HG03139 (cell line): ENCODE measurements around the gene SLC35B4.

Experiments used
- ATAC-seq: cut with Tn5 transposase; IDR thresholded peaks from one replicate; pipeline ENCODE4 v1.9.1; 2021; ENCODE audit not compliant: unreplicated experiment

SLC35B4 gene

GRCh38 chr7:134316539-134317344, at the start of gene SLC35B4:
Gene SLC35B4, minus strand, starts transcription at chr7:134316930. Its CDS starts 179 bp downstream, at chr7:134316751.
- ATAC-seq, result peak; percentile 98

DNA sequence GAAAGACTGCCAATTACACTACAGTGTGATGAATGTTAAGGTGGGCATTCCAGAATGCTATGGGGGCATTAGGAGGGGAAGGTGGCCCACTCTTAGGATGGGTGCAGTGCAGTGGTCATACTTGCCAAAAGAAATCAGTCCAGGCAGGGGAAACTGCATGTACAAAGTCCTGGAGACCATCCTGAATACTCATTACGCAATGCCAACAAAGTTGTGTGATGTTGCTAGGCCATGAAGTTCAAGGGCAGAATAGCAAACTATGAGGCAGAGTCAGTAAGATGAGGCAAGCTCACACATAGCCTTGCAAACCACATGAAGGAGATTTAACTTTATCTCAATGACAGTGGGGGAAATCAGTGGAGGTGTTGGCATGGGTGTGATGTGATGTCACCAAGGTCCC, 49.8 kb upstream of the SLC35B4 start:
- no peak for ATAC-seq

- no peak for ATAC-seq
Measured at GRCh38 chr7:134365341-134366054, 48.8 kb upstream of the SLC35B4 start.

DNA sequence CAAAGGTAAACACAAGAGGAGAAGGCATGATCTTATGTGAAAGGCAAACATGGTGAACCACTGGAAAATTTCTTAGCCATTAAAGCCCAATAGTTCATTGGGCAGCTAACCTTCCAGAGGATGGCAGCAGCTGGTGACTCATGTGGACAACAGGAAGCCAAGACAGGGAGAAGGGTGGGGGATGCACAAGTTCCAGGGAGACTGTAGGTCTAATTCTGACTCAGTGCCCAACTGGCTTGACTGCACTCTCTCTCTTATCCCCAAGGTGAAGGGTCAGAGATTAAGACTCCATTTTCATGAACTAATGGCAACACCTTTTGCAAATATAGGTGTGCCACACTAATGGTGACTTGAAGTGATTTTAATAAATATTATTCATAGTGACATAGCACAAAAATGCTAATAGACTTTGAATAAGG, 47.9 kb upstream of the SLC35B4 start:
- ATAC-seq, result no peak

- ATAC-seq, result no peak
Measured at GRCh38 chr7:134362587-134363483, 46.1 kb upstream of the SLC35B4 start.

DNA sequence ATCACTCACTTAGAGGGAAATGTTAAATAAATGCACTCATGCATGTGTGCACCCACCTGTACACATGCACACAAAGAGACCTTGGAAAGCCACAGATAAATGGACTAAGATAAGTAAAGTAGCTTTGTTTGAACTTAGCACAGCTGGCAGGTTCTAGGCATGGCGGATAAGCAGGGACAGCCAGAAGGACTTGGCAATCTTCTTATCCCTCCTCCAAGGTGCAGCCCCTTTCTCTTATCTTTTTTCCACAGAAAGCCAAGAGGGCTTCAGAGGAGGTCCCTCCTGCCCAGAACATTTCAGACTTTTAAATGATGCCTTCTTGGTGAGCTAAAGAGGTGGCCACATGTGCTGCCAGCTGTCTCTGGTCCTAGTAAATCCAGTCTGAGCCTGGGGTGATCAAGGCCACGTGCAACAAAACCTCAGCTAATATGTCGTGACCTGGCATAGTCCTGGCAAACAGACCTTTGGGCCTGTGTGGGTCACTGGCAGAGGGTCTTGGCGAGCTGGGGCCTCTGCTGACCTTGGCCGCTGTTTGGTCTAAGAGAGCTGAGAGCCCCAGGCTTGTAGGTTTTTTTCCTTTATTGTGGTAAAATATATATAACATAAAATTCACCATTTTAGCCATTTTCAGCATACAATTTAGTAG, 43.2 kb upstream of the SLC35B4 start:
- no peak for ATAC-seq

GRCh38 chr7:134357486-134357885, 40.8 kb upstream of the SLC35B4 start:
- no peak for ATAC-seq

- ATAC-seq, result no peak
Measured at GRCh38 chr7:134356421-134356936, 39.7 kb upstream of the SLC35B4 start.

DNA sequence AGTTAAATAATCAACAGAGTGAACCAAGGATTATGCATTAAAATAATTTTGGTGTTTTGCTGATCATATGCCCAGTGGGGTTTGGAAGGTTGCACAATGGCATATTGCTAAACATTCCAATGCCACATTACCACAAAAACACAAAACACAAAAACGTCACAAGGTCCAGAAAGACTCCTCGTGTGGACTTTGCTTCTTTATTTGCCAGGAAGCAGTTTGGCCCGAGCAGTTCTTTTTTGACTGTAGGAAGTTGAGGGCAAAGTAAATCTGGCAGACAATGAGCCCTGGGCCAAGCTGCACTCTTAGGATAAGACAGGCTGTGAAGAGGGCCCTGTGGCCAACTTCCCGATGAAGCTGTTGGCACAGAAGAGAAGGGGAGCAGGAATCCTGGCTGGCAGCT, 39.2 kb upstream of the SLC35B4 start:
- ATAC-seq, result no peak

DNA sequence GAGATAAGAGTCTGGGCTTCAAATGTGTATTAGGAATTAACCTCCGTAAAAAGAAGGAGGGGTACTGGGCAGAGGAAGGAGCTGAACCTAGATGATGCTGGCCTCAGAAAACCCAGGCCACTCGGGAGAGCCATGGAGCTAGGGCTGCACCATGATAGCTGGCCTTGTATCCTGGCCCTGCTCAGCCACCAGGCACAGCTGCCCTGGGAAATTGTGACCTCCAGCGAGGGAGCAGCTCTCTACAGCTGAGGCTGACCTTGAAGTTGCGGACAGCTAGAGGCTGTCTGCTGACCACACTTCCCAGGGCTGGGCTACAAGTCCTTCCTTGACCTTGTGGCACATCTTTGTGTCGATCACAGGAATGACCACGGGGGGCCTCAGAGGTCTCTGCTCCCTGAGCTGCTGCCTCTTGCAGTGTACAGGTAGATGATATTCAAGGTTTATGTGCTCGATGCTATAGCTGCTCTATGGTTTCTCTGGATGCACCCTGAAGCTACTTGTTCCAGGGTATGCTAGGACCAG, 38.3 kb upstream of the SLC35B4 start:
- no peak for ATAC-seq

GRCh38 chr7:134353411-134353810, 36.7 kb upstream of the SLC35B4 start:
- ATAC-seq, result no peak

DNA sequence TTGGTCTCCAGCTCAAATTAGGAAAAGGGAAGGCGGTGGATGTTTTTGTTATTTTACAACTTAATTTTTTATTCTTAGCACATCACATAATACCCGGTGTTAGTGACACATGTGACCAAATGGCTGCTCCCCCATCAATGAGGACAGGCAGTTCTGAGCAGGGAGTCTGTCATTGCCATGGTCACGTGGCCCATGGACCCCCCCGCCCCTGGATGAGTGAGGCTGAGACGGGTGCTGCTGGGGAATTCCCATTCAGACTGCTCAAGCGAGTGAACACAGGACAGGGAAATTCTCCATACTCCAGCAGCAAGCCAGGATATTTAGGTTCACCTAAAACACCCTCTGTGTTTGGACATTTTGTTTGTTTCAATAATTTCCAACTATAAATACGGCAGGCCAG, 34.7 kb upstream of the SLC35B4 start:
- no peak for ATAC-seq

- no peak for ATAC-seq
Measured at GRCh38 chr7:134350709-134351108, 34.0 kb upstream of the SLC35B4 start.

GRCh38 chr7:134347567-134347966, 30.8 kb upstream of the SLC35B4 start:
- ATAC-seq, result no peak

- ATAC-seq, result no peak
Measured at GRCh38 chr7:134343796-134344195, 27.1 kb upstream of the SLC35B4 start.

DNA sequence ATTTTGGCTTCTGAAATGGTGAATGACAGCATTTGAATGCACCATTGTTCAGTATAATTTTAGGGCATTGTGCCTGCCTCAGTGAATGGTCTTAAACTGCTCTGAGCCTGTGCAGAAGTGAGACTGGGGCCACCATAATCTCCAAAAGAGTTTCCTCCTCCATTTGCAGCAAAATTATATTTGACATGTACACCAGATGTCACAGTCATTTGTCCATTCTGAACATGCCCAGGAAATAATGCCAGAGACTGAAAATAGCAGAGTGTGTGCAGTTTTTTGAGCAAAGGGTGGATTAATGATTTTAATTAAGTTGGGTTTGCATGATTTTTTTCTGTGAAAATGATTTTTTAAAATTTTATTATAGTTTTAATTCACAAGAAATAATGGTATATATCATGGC, 26.4 kb upstream of the SLC35B4 start:
- ATAC-seq, result no peak

DNA sequence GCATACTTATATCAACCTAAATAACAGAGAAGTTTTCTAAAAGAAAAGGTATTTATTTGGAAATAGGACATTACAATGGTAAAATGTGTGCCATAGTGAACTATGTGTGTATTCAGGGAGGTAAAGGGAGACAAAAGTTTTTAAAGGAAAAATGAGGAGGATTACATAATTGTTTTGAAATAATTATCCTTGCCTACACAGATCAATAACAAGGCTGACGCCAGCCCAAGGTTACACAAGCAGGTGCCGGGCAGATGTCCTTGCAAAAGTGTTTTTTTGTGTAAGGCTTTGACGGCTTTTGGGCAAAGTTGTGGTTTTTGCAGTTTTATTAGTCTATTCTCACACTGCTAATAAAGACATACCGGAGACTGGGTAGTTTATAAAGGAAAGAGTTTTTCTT, 22.7 kb upstream of the SLC35B4 start:
- ATAC-seq, result no peak

GRCh38 chr7:134337980-134338379, 21.2 kb upstream of the SLC35B4 start:
- no peak for ATAC-seq

DNA sequence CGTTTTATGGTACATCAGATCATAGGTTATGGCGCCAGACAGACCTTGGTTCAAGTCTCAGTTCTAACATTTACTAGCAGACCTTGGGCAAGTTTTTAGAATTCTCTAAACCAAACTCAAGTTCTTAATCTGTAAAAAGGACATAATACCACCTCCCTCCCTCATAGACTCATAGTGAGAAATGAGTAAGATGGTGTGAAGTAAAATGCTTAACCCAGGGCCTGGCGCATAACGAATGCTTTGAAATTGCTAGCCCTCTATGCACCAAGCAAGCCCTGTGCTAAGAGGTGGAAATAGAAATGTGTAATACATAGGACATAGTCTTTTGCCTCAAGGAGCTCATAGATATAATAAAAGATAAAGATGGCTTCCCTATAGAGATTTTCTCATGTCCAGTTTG, 17.7 kb upstream of the SLC35B4 start:
- ATAC-seq, result no peak

DNA sequence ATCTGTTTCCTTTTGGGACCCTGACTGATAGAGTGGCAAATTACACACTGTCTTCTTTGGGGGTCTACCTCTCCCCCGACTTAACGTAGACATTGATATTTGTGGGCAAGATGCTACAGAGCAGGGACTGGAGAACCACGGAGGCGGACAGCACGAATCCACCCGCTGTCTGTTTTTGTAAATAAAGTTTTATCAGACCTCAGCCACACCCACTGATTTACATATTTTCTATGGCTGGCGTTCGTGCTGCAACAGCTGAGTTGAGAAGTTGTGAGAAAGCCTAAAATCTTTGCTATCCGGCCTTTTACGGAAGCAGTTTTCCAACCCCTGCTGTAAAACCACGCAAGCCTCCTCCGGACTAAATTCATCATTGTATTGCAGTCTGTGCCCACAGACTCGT, 17.2 kb upstream of the SLC35B4 start:
- ATAC-seq, result no peak
